ENCODE data around the gene ZSWIM6. TPM values are rescaled to one million over a fixed set of nuclear protein-coding genes. Genes with fewer than 3 reads are reported as not detected.

ZSWIM6 gene
- total RNA-seq, 1 donor from 2014 or later, result 20.7 TPM

- no peak for TF ChIP-seq CTCF (IDR thresholded peaks at IDR 0.05)
- Mint-ChIP-seq H3K9me3 (ENCODE audit: unreplicated experiment) (no peaks in the 10 kb centered on the region), H3K4me1 (ENCODE audit: unreplicated experiment) (peaks cover 36% of the 10 kb centered on the region), H3K27ac (ENCODE audit: unreplicated experiment) (no peak overlapping the region), H3K27me3 (ENCODE audit: unreplicated experiment) (no peaks in the 10 kb centered on the region), H3K4me3 (ENCODE audit: unreplicated experiment) (no peak overlapping the region), H3K36me3 (ENCODE audit: unreplicated experiment) (no peaks in the 10 kb centered on the region)
- DNase-seq (ENCODE audit: extremely low spot score, unreplicated experiment), result no peak
Observed at GRCh38 chr5:61351733-61352132, 19.7 kb downstream of the ZSWIM6 start.

DNA sequence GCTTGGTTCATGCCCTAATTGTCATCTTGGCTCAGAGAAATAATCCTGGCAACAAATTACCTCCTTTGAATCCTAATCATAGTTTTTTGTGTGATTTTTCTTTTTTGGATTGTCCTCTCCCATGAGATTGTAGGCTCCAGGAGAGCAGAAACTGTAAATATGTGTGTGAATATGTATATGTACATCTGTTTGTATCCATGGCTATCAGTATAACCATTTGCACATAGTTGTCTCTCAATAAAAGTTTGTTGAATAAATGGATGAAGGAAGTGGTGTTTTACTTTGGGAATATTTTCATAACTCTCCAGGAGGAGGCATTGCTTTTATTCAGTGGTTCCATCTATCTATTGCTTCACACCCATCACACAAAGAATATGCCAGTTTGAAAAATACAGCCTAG lies 20.1 kb downstream of the ZSWIM6 start:
- no peaks in the 10 kb centered on the region for H3K36me3 Mint-ChIP-seq (ENCODE audit: unreplicated experiment)
- peaks cover 32% of the 10 kb centered on the region for H3K4me1 Mint-ChIP-seq (ENCODE audit: unreplicated experiment)
- H3K27me3 Mint-ChIP-seq (ENCODE audit: unreplicated experiment), result no peaks in the 10 kb centered on the region
- no peak for DNase-seq (ENCODE audit: extremely low spot score, unreplicated experiment)
- no peak overlapping the region for H3K4me3 Mint-ChIP-seq (ENCODE audit: unreplicated experiment)
- no peak overlapping the region for H3K27ac Mint-ChIP-seq (ENCODE audit: unreplicated experiment)
- H3K9me3 Mint-ChIP-seq (ENCODE audit: unreplicated experiment), result no peaks in the 10 kb centered on the region
- TF ChIP-seq CTCF (IDR thresholded peaks at IDR 0.05), result no peak

- no peaks in the 10 kb centered on the region for H3K36me3 Mint-ChIP-seq (ENCODE audit: unreplicated experiment)
- no peak overlapping the region for H3K27ac Mint-ChIP-seq (ENCODE audit: unreplicated experiment)
- H3K27me3 Mint-ChIP-seq (ENCODE audit: unreplicated experiment), result no peaks in the 10 kb centered on the region
- peaks cover 29% of the 10 kb centered on the region for H3K4me1 Mint-ChIP-seq (ENCODE audit: unreplicated experiment)
- H3K4me3 Mint-ChIP-seq (ENCODE audit: unreplicated experiment), result no peak overlapping the region
- DNase-seq (ENCODE audit: extremely low spot score, unreplicated experiment), result no peak
- no peaks in the 10 kb centered on the region for H3K9me3 Mint-ChIP-seq (ENCODE audit: unreplicated experiment)
- no peak for TF ChIP-seq CTCF (IDR thresholded peaks at IDR 0.05)
Observed at GRCh38 chr5:61352612-61353156, 20.6 kb downstream of the ZSWIM6 start.

DNA sequence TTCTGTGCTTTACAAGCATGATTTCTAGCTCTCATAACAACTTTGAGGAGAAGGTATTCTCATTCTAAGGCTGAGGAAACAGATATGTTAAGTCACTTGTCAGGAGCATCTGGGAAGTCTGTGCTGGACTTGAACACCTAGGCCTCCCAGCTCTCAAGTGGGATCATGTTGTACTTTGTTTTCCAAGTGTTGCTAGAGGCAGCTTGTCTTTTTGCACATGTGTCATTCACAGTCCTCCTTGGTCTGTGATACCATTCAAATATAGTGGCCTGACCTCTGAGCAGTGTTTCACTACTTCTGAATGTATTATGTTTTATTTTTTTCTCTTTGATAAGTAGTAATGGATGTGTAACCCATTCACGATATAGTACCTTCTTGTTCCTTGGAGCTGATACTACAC lies 21.2 kb downstream of the ZSWIM6 start:
- no peak for DNase-seq (ENCODE audit: extremely low spot score, unreplicated experiment)
- H3K27me3 Mint-ChIP-seq (ENCODE audit: unreplicated experiment), result no peaks in the 10 kb centered on the region
- TF ChIP-seq CTCF (IDR thresholded peaks at IDR 0.05), result no peak
- no peak overlapping the region for H3K27ac Mint-ChIP-seq (ENCODE audit: unreplicated experiment)
- peaks cover 28% of the 10 kb centered on the region for H3K4me1 Mint-ChIP-seq (ENCODE audit: unreplicated experiment)
- H3K9me3 Mint-ChIP-seq (ENCODE audit: unreplicated experiment), result no peaks in the 10 kb centered on the region
- H3K4me3 Mint-ChIP-seq (ENCODE audit: unreplicated experiment), result no peak overlapping the region
- H3K36me3 Mint-ChIP-seq (ENCODE audit: unreplicated experiment), result peaks cover 3% of the 10 kb centered on the region

DNA sequence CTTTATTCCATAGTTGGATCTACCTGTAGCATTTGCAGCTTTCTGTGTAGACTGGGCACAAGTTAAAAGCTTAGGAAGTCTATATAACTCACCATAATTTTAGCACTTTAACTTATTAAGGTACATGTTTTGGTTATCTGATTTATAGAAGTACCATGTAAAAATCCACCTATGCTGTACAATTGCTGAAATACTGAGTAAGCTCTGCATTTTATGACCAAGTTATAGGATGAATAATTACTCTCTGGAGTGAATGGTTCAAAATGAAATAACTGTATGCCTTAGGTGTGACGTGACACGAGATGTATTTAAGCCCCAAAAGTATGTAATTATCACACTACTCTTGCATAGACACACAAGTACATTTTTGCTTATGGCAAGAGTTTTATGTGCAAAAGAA lies 22.1 kb downstream of the ZSWIM6 start:
- H3K4me1 Mint-ChIP-seq (ENCODE audit: unreplicated experiment), result peaks cover 25% of the 10 kb centered on the region
- TF ChIP-seq CTCF (IDR thresholded peaks at IDR 0.05), result no peak
- no peaks in the 10 kb centered on the region for H3K9me3 Mint-ChIP-seq (ENCODE audit: unreplicated experiment)
- H3K27ac Mint-ChIP-seq (ENCODE audit: unreplicated experiment), result no peak overlapping the region
- no peak overlapping the region for H3K4me3 Mint-ChIP-seq (ENCODE audit: unreplicated experiment)
- H3K27me3 Mint-ChIP-seq (ENCODE audit: unreplicated experiment), result no peaks in the 10 kb centered on the region
- DNase-seq (ENCODE audit: extremely low spot score, unreplicated experiment), result no peak
- peaks cover 3% of the 10 kb centered on the region for H3K36me3 Mint-ChIP-seq (ENCODE audit: unreplicated experiment)

Data from osteocyte (in vitro differentiated cells).